ENCODE results near the gene CCDC97.
A peak's percentile ranks its signal among the peaks of the same experiment; 100 is the strongest.

Gene CCDC97

GRCh38 chr19:41263042-41263849 lies 46.7 kb upstream of the CCDC97 start (continued):
- no peak for TF ChIP-seq ZNF26 (tag by site-specific recombination; IDR thresholded peaks at IDR 0.05)
- TF ChIP-seq ZNF785 (tag by site-specific recombination; IDR thresholded peaks at IDR 0.05): peak; percentile 21; the same call in 1 of the 2 replicates
- no peak for TF ChIP-seq REPIN1 (tag by site-specific recombination; IDR thresholded peaks at IDR 0.05; ENCODE audit: low read depth)
- TF ChIP-seq ZNF621 (tag by site-specific recombination; IDR thresholded peaks at IDR 0.05): no peak
- no peak for TF ChIP-seq ZSCAN16 (tag by site-specific recombination; IDR thresholded peaks at IDR 0.05)
- TF ChIP-seq ZNF274 (IDR thresholded peaks at IDR 0.05; ENCODE audit: low read length): no peak
- TF ChIP-seq ZNF274 (tag by site-specific recombination; IDR thresholded peaks at IDR 0.05; ENCODE audit: borderline replicate concordance): no peak
- TF ChIP-seq ZNF670 (tag by site-specific recombination; IDR thresholded peaks at IDR 0.05; ENCODE audit: low read depth): no peak
- no peak for TF ChIP-seq ZNF529 (tag by site-specific recombination; IDR thresholded peaks at IDR 0.05; ENCODE audit: insufficient replicate concordance)
- TF ChIP-seq ZNF157 (tag by site-specific recombination; IDR thresholded peaks at IDR 0.05): no peak
- TF ChIP-seq YY2 (tag by site-specific recombination; IDR thresholded peaks at IDR 0.05): no peak
- peak; percentile 17; the same call in 1 of the 2 replicates for TF ChIP-seq ZSCAN30 (tag by site-specific recombination; IDR thresholded peaks at IDR 0.05)
- no peak for TF ChIP-seq ZNF211 (tag by site-specific recombination; IDR thresholded peaks at IDR 0.05; ENCODE audit: low read depth)
- TF ChIP-seq ZNF521 (tag by site-specific recombination; IDR thresholded peaks at IDR 0.05): no peak
- TF ChIP-seq MEIS1 (CRISPR knock-in tag; IDR thresholded peaks at IDR 0.05; ENCODE audit: borderline replicate concordance): no peak
- TF ChIP-seq ZFHX2 (tag by site-specific recombination; conservative IDR thresholded peaks at IDR 0.05): no peak
- no peak for TF ChIP-seq ZNF114 (tag by site-specific recombination; IDR thresholded peaks at IDR 0.05)
- peak; percentile 37; the same call in 1 of the 2 replicates for TF ChIP-seq ZNF660 (tag by site-specific recombination; IDR thresholded peaks at IDR 0.05)
- no peak for TF ChIP-seq ZNF423 (tag by site-specific recombination; IDR thresholded peaks at IDR 0.05)
- TF ChIP-seq ZNF701 (tag by site-specific recombination; IDR thresholded peaks at IDR 0.05): no peak
- peak; percentile 91 for TF ChIP-seq SCRT1 (tag by site-specific recombination; IDR thresholded peaks at IDR 0.05; ENCODE audit: borderline replicate concordance)
- no peak for TF ChIP-seq GFI1B (tag by site-specific recombination; IDR thresholded peaks at IDR 0.05)
- peak; percentile 68; the same call in 1 of the 2 replicates for TF ChIP-seq ZNF391 (tag by site-specific recombination; IDR thresholded peaks at IDR 0.05; ENCODE audit: borderline replicate concordance, low read depth)
- no peak for TF ChIP-seq ZNF23 (tag by site-specific recombination; IDR thresholded peaks at IDR 0.05; ENCODE audit: borderline replicate concordance)
- TF ChIP-seq ZNF146 (tag by site-specific recombination; IDR thresholded peaks at IDR 0.05): peak; percentile 23; the same call in 1 of the 2 replicates
- no peak for TF ChIP-seq ZNF280C (tag by site-specific recombination; IDR thresholded peaks at IDR 0.05)
- no peak for TF ChIP-seq ZNF184 (tag by site-specific recombination; IDR thresholded peaks at IDR 0.05)
- TF ChIP-seq KLF7 (tag by site-specific recombination; IDR thresholded peaks at IDR 0.05; ENCODE audit: borderline replicate concordance): no peak
- no peak for TF ChIP-seq ZNF223 (tag by site-specific recombination; IDR thresholded peaks at IDR 0.05)
- no peak for TF ChIP-seq ZNF530 (tag by site-specific recombination; IDR thresholded peaks at IDR 0.05; ENCODE audit: low read depth)
- no peak for TF ChIP-seq ZNF221 (tag by site-specific recombination; IDR thresholded peaks at IDR 0.05; ENCODE audit: borderline replicate concordance)
- no peak for TF ChIP-seq ZNF175 (tag by site-specific recombination; IDR thresholded peaks at IDR 0.05)
- TF ChIP-seq KLF17 (tag by site-specific recombination; IDR thresholded peaks at IDR 0.05): peak; percentile 55; the same call in 1 of the 2 replicates
- TF ChIP-seq KLF1 (tag by site-specific recombination; IDR thresholded peaks at IDR 0.05): no peak
- peak; percentile 37; the same call in 1 of the 2 replicates for TF ChIP-seq ZBTB21 (tag by site-specific recombination; IDR thresholded peaks at IDR 0.05)
- TF ChIP-seq HOXA7 (CRISPR knock-in tag; IDR thresholded peaks at IDR 0.05; ENCODE audit: borderline replicate concordance): no peak
- no peak for TF ChIP-seq SALL2 (tag by site-specific recombination; IDR thresholded peaks at IDR 0.05; ENCODE audit: borderline replicate concordance)
- TF ChIP-seq ZNF76 (tag by site-specific recombination; IDR thresholded peaks at IDR 0.05; ENCODE audit: borderline replicate concordance, low read depth): peak; percentile 59
